ENCODE results near the gene RBMS3. TPM values are rescaled to one million over a fixed set of nuclear protein-coding genes. Genes with fewer than 3 reads are reported as not detected.

The RBMS3 gene
- total and polyA plus RNA-seq, 2 of the 8 experiments (the other 6 are each of a cell fraction or from before 2014, with no cell fraction given): 3.7 to 6.9 TPM

- TF ChIP-seq CHD7 (IDR thresholded peaks at IDR 0.05; ENCODE audit: insufficient replicate concordance, low read length) (no peak), MAX (IDR thresholded peaks at IDR 0.05) (no peak), EGR1 (IDR thresholded peaks at IDR 0.05; ENCODE audit: borderline replicate concordance, low read depth, low read length) (no peak), FOSL1 (IDR thresholded peaks at IDR 0.05; ENCODE audit: insufficient read depth, low read depth, low read length) (no peak), GABPA (IDR thresholded peaks at IDR 0.05; ENCODE audit: borderline replicate concordance, insufficient read depth, low read length) (no peak), BCL11A (IDR thresholded peaks at IDR 0.05; ENCODE audit: low read depth in 2 of 2, low read length in 2 of 2) (no peak), RXRA (IDR thresholded peaks at IDR 0.05; ENCODE audit: insufficient read depth, low read depth, low read length) (no peak), RFX5 (IDR thresholded peaks at IDR 0.05; ENCODE audit: borderline replicate concordance, low read depth, low read length) (no peak), ATF3 (IDR thresholded peaks at IDR 0.05; ENCODE audit: insufficient read depth, low read depth, low read length) (no peak), RAD21 (IDR thresholded peaks at IDR 0.05 in 1 of 2, conservative IDR thresholded peaks at IDR 0.05 in 1 of 2; ENCODE audit: low read depth in 2 of 2, low read length in 2 of 2) (no peak), ZNF274 (IDR thresholded peaks at IDR 0.05; ENCODE audit: borderline replicate concordance, extremely low read depth, low read length) (no peak)
Measured at GRCh38 chr3:29281094-29281343, 148 bp downstream of the RBMS3 start (continued).
